Gastrocnemius medialis (tissue), 4 donors: ENCODE measurements around the gene SPEG.

Experiments
- POLR2A ChIP-seq, 2 donors: fragments of 450-650 bp; IDR thresholded peaks; one replicate each; pipeline ENCODE4 v1.6.1; 2017; ENCODE audit warnings: antibody characterized with exemption in 2 of 2, mild to moderate bottlenecking in 2 of 2, moderate library complexity in 2 of 2
- TF ChIP-seq, protein P1 (sequence below), 5 experiments: fragments of 450-650 bp in 3 of 5; fragments of 200-600 bp in 2 of 5; sonication (generic) in 2 of 5; IDR thresholded peaks in 4 of 5; conservative IDR thresholded peaks in 1 of 5; 1 replicate in 4 of 5; 2 replicates in 1 of 5; pipeline ENCODE4 v1.5.1; 2016 to 2019; ENCODE audit warnings: antibody characterized with exemption in 5 of 5, mild to moderate bottlenecking in 3 of 5, moderate library complexity in 3 of 5

GRCh38 chr2:219426534-219427136 lies 8.0 kb upstream of the SPEG start:
- TF ChIP-seq, protein P1, sequence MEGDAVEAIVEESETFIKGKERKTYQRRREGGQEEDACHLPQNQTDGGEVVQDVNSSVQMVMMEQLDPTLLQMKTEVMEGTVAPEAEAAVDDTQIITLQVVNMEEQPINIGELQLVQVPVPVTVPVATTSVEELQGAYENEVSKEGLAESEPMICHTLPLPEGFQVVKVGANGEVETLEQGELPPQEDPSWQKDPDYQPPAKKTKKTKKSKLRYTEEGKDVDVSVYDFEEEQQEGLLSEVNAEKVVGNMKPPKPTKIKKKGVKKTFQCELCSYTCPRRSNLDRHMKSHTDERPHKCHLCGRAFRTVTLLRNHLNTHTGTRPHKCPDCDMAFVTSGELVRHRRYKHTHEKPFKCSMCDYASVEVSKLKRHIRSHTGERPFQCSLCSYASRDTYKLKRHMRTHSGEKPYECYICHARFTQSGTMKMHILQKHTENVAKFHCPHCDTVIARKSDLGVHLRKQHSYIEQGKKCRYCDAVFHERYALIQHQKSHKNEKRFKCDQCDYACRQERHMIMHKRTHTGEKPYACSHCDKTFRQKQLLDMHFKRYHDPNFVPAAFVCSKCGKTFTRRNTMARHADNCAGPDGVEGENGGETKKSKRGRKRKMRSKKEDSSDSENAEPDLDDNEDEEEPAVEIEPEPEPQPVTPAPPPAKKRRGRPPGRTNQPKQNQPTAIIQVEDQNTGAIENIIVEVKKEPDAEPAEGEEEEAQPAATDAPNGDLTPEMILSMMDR (IDR thresholded peaks at IDR 0.05 in 4 of 5, conservative IDR thresholded peaks at IDR 0.05 in 1 of 5), result no peak
- no peak for TF ChIP-seq POLR2A (IDR thresholded peaks at IDR 0.05)
